PC-9 (cell line): ENCODE measurements around the gene ZNF90. TPM values are rescaled to one million over a fixed set of nuclear protein-coding genes. Genes with fewer than 3 reads are reported as not detected.
"Not testable (repeated sequence)": the region's sequence is repeated elsewhere in the genome, so short reads cannot be mapped to it uniquely, and the experiment has no call there.

Source experiments
- BruUV-seq: library from RNA; stranded (reverse); fragments of 400-500 nt; replicated peaks from 2 replicates; lab custom pipeline; 2021; lab: Mats Ljungman, UMichigan
- CTCF ChIA-PET: fragments of 300-600 bp; sonication (Branson Sonifier 250); formaldehyde crosslinking; loops from one replicate; lab custom pipeline; 2022; ENCODE audit warnings: antibody characterized with exemption; lab: Charles Lee
- POLR2A ChIA-PET: fragments of 300-600 bp; sonication (Branson Sonifier 250); formaldehyde crosslinking; loops from one replicate; lab custom pipeline; 2022; ENCODE audit warnings: antibody characterized with exemption; ENCODE audit not compliant: unreplicated experiment; lab: Charles Lee
- DNase-seq, 2 experiments: peaks; one replicate each; pipeline versions ENCODE4 v3.0.0 to v3.0.0-alpha.2; 2015 to 2022; ENCODE audit warnings: mixed read lengths in 1 of 2
- H2AFZ ChIP-seq: fragments of 200-600 bp; sonication (generic); 2 replicates; pipeline ENCODE4 v1.8.1; 2017; ENCODE audit warnings: antibody characterized with exemption
- H3F3A ChIP-seq: fragments of 200-600 bp; sonication (generic); 2 replicates; pipeline ENCODE4 v1.8.1; 2017; ENCODE audit warnings: antibody characterized with exemption, mild to moderate bottlenecking, low read depth; ENCODE audit not compliant: insufficient read depth
- H3K27ac ChIP-seq: fragments of 200-600 bp; sonication (generic); 2 replicates; pipeline ENCODE4 v1.6.1; 2016; ENCODE audit warnings: mixed run types
- H3K27me3 ChIP-seq: fragments of 200-600 bp; sonication (generic); 2 replicates; pipeline ENCODE4 v1.6.1; 2016; ENCODE audit warnings: low read depth, mixed run types; ENCODE audit not compliant: insufficient read depth
- H3K36me3 ChIP-seq: fragments of 200-600 bp; sonication (generic); 2 replicates; pipeline ENCODE4 v1.6.1; 2016; ENCODE audit warnings: low read depth, mixed run types
- H3K4me1 ChIP-seq: fragments of 200-600 bp; sonication (generic); replicated peaks from 2 replicates; pipeline ENCODE4 v1.6.1; 2016; ENCODE audit warnings: mixed run types; ENCODE audit not compliant: insufficient read depth
- H3K4me2 ChIP-seq: fragments of 200-600 bp; sonication (generic); 2 replicates; pipeline ENCODE4 v1.6.1; 2017; ENCODE audit warnings: mixed run types
- H3K4me3 ChIP-seq: fragments of 200-600 bp; sonication (generic); 2 replicates; pipeline ENCODE4 v1.6.1; 2016; ENCODE audit warnings: mixed run types
- H3K79me2 ChIP-seq: fragments of 200-600 bp; sonication (generic); 2 replicates; pipeline ENCODE4 v1.6.1; 2017; ENCODE audit warnings: low read depth, mixed run types
- H3K9me2 ChIP-seq: fragments of 200-600 bp; sonication (generic); 2 replicates; pipeline ENCODE4 v1.8.1; 2017; ENCODE audit warnings: mild to moderate bottlenecking; ENCODE audit not compliant: insufficient read depth
- H3K9me3 ChIP-seq: fragments of 200-600 bp; sonication (generic); 2 replicates; pipeline ENCODE4 v1.8.1; 2016; ENCODE audit warnings: low read depth; ENCODE audit not compliant: insufficient read depth
- H4K20me1 ChIP-seq: fragments of 200-600 bp; sonication (generic); 2 replicates; pipeline ENCODE4 v1.8.1; 2017; ENCODE audit not compliant: insufficient read depth
- EZH2 ChIP-seq: fragments of 200-600 bp; sonication (generic); IDR thresholded peaks from 2 replicates; pipeline ENCODE4 v1.8.0; 2017; ENCODE audit warnings: antibody characterized with exemption, low read depth
- intact Hi-C: fragments of 100-400 bp; cut with micrococcal nuclease; formaldehyde crosslinking; loops from one replicate; pipeline ENCODE4 v1.10.0; 2022; ENCODE audit not compliant: unreplicated experiment
- total RNA-seq: library from RNA; stranded (reverse); gene quantifications from 2 replicates; pipeline ENCODE4 v1.2.3, GENCODE V29; 2021
- TF ChIP-seq, protein P1 (sequence below): fragments of 200-600 bp; sonication (generic); conservative IDR thresholded peaks from 2 replicates; pipeline ENCODE4 v1.6.1; 2017; ENCODE audit warnings: mixed run types, antibody characterized with exemption, mild to moderate bottlenecking, moderate library complexity

Gene ZNF90
- total RNA-seq, 1 experiment from 2014 or later = 4.2 TPM

GRCh38 chr19:20103091-20103740 is 25.4 kb downstream of the ZNF90 start:
- DNase-seq = no peak
- Histone ChIP-seq H3F3A (no peaks in the 10 kb centered on the region; the same call in 1 of the 2 replicates), H2AFZ (no peak overlapping the region), H3K36me3 (peaks cover 10% of the 10 kb centered on the region; the same call in 1 of the 2 replicates), H3K4me1 (no peaks in the 10 kb centered on the region), H3K4me2 (no peak overlapping the region), H3K79me2 (no peaks in the 10 kb centered on the region), H3K4me3 (no peak overlapping the region), H4K20me1 (no peaks in the 10 kb centered on the region), H3K9me2 (no peaks in the 10 kb centered on the region), H3K27ac (no peak overlapping the region), H3K9me3 (peaks cover 34% of the 10 kb centered on the region), H3K27me3 (no peaks in the 10 kb centered on the region)
- BruUV-seq = no TSS peak
- POLR2A ChIA-PET = no interaction called here
- TF ChIP-seq EZH2 = no peak
- TF ChIP-seq, protein P1, sequence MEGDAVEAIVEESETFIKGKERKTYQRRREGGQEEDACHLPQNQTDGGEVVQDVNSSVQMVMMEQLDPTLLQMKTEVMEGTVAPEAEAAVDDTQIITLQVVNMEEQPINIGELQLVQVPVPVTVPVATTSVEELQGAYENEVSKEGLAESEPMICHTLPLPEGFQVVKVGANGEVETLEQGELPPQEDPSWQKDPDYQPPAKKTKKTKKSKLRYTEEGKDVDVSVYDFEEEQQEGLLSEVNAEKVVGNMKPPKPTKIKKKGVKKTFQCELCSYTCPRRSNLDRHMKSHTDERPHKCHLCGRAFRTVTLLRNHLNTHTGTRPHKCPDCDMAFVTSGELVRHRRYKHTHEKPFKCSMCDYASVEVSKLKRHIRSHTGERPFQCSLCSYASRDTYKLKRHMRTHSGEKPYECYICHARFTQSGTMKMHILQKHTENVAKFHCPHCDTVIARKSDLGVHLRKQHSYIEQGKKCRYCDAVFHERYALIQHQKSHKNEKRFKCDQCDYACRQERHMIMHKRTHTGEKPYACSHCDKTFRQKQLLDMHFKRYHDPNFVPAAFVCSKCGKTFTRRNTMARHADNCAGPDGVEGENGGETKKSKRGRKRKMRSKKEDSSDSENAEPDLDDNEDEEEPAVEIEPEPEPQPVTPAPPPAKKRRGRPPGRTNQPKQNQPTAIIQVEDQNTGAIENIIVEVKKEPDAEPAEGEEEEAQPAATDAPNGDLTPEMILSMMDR = no peak
- CTCF ChIA-PET = no interaction called here
- intact Hi-C loops = no loop called here

GRCh38 chr19:20107301-20107700 is 29.5 kb downstream of the ZNF90 start:
- Histone ChIP-seq H2AFZ (no peak overlapping the region), H3K9me3 (peaks cover 41% of the 10 kb centered on the region), H3K9me2 (no peaks in the 10 kb centered on the region), H3K79me2 (no peaks in the 10 kb centered on the region), H3K27me3 (no peaks in the 10 kb centered on the region), H3K4me3 (no peak overlapping the region), H4K20me1 (no peaks in the 10 kb centered on the region), H3F3A (no peaks in the 10 kb centered on the region; the same call in 1 of the 2 replicates), H3K4me1 (no peaks in the 10 kb centered on the region), H3K27ac (no peak overlapping the region), H3K36me3 (0 out of 2 replicates have a peak, but pooled peaks cover 10% of the 10 kb centered on the region), H3K4me2 (no peak overlapping the region)
- BruUV-seq = no TSS peak
- POLR2A ChIA-PET = no interaction called here
- no peak for TF ChIP-seq EZH2
- TF ChIP-seq, protein P1 = no peak
- DNase-seq = no peak
- intact Hi-C loops = no loop called here
- CTCF ChIA-PET = no interaction called here

DNA sequence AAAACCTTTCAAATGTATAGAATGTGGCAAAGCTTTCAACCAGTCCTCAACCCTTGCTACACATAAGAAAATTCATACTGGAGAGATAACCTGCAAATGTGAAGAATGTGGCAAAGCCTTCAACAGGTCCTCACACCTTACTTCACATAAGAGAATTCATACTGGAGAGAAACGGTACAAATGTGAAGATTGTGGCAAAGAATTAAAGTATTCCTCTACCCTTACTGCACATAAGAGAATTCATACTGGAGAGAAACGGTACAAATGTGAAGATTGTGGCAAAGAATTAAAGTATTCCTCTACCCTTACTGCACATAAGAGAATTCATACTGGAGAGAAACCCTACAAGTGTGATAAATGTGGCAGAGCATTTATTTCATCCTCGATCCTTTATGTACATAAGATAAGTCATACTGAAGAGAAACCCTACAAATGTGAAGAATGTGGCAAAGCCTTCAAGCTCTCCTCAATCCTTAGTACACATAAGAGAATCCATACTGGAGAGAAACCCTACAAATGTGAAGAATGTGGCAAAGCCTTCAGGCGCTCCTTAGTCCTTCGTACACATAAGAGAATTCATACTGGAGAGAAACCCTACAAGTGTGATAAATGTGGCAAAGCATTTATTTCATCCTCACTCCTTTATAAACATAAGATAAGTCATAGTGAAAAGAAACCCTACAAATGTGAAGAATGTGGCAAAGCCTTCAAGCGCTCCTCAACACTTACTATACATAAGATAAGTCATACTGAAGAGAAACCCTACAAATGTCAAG is 40.5 kb downstream of the ZNF90 start:
- POLR2A ChIA-PET, H3K4me2 ChIP-seq, H3K4me3 ChIP-seq, H3F3A ChIP-seq, H4K20me1 ChIP-seq, DNase-seq, intact Hi-C loops, H3K4me1 ChIP-seq, H2AFZ ChIP-seq, BruUV-seq, H3K9me2 ChIP-seq, H3K27me3 ChIP-seq, CTCF ChIA-PET, H3K27ac ChIP-seq, H3K79me2 ChIP-seq: not testable (repeated sequence)
- H3K36me3 ChIP-seq = peaks cover 11% of the 10 kb centered on the region
- peaks cover 74% of the 10 kb centered on the region for H3K9me3 ChIP-seq
